CD4-positive, alpha-beta T cell (primary cell): ENCODE measurements around the gene BRD3OS. TPM values are rescaled to one million over a fixed set of nuclear protein-coding genes. Genes with fewer than 3 reads are reported as not detected.

Experiments used
- ATAC-seq: fragments of 200-7000 bp; cut with Tn5 transposase; one replicate; pipeline ENCODE4 v1.10.0; 2022; ENCODE audit warnings: mild to moderate bottlenecking; ENCODE audit not compliant: poor library complexity
- CTCF ChIA-PET: fragments of 350-600 bp; sonication (Branson Sonifier 250); formaldehyde crosslinking; loops from one replicate; lab custom pipeline; 2021; ENCODE audit warnings: antibody characterized with exemption, inconsistent platforms; lab: Charles Lee
- POLR2A ChIA-PET: fragments of 350-600 bp; sonication (Branson Sonifier 250); formaldehyde crosslinking; loops from one replicate; lab custom pipeline; 2021; ENCODE audit warnings: antibody characterized with exemption, inconsistent platforms; lab: Charles Lee
- DNase-seq, 14 experiments: peaks; one replicate each; pipeline ENCODE4 v3.0.0-alpha.2; 2013 to 2020; ENCODE audit warnings: mixed read lengths in 2 of 14
- H3K27ac ChIP-seq, 2 donors: one replicate each; pipeline versions ENCODE4 v1.5.1 to v1.7.0; 2013; ENCODE audit warnings: low read length in 2 of 2, low read depth in 1 of 2, mild to moderate bottlenecking in 1 of 2
- H3K27me3 ChIP-seq, 2 experiments: 1 replicate in 1 of 2; 2 replicates in 1 of 2; pipeline versions ENCODE4 v1.6.1 to v1.7.0; 2013; ENCODE audit warnings: low read length in 2 of 2, control low read depth in 1 of 2, mild to moderate bottlenecking in 1 of 2, moderate library complexity in 1 of 2; ENCODE audit not compliant: insufficient read depth in 2 of 2, control insufficient read depth in 1 of 2
- H3K36me3 ChIP-seq: one replicate; pipeline ENCODE4 v1.6.1; 2013; ENCODE audit warnings: low read length, control low read depth; ENCODE audit not compliant: insufficient read depth
- H3K4me1 ChIP-seq: one replicate; pipeline ENCODE4 v1.6.1; 2013; ENCODE audit warnings: low read length, control low read depth; ENCODE audit not compliant: insufficient read depth
- H3K4me3 ChIP-seq: one replicate; pipeline ENCODE4 v1.5.1; 2013; ENCODE audit warnings: mild to moderate bottlenecking, low read length, moderate library complexity
- H3K9me3 ChIP-seq, 2 experiments: 1 replicate in 1 of 2; 2 replicates in 1 of 2; pipeline versions ENCODE4 v1.6.1 to v1.7.0; 2013; ENCODE audit warnings: low read length in 2 of 2, mild to moderate bottlenecking in 2 of 2, control low read depth in 1 of 2, moderate library complexity in 1 of 2; ENCODE audit not compliant: control insufficient read depth in 1 of 2, insufficient read depth in 1 of 2
- H3K27ac Mint-ChIP-seq: one replicate; pipeline ENCODE4 v1.8.0; 2020; ENCODE audit warnings: mixed read lengths
- H3K27me3 Mint-ChIP-seq: one replicate; pipeline ENCODE4 v1.8.0; 2021; ENCODE audit warnings: mixed read lengths
- H3K36me3 Mint-ChIP-seq: one replicate; pipeline ENCODE4 v1.8.0; 2021; ENCODE audit warnings: low read depth, mixed read lengths
- H3K4me1 Mint-ChIP-seq: one replicate; pipeline ENCODE4 v1.8.0; 2021; ENCODE audit warnings: low read depth, mixed read lengths
- H3K4me3 Mint-ChIP-seq: one replicate; pipeline ENCODE4 v1.8.0; 2020; ENCODE audit warnings: mild to moderate bottlenecking, mixed read lengths
- H3K9me3 Mint-ChIP-seq: one replicate; pipeline ENCODE4 v1.8.0; 2020; ENCODE audit warnings: mixed read lengths
- CTCF ChIP-seq: fragments of 200-600 bp; IDR thresholded peaks from one replicate; pipeline ENCODE4 v1.8.0; 2022; ENCODE audit warnings: antibody characterized with exemption, mild to moderate bottlenecking
- intact Hi-C, 2 experiments: fragments of 100-400 bp; cut with DNase I in 1 of 2; cut with micrococcal nuclease in 1 of 2; formaldehyde crosslinking; loops; one replicate each; pipeline versions ENCODE4 v1.15.1 to v1.9.0; 2023 to 2025; cut with DNase I, micrococcal nuclease
- total RNA-seq, 174 experiments: library from RNA in 2 of 174; stranded (reverse) in 2 of 174; gene quantifications; one replicate each; pipeline ENCODE4 v1.2.3 and lab custom pipeline; 2021 to 2026

The BRD3OS gene
- total RNA-seq, 2 experiments from 2014 or later, result 4.0 to 4.9 TPM

GRCh38 chr9:133989625-133990365 lies 35.5 kb upstream of the BRD3OS start:
- no peak overlapping the region for H3K27ac ChIP-seq
- DNase-seq (no peak), ATAC-seq (no peak)
- no peak for TF ChIP-seq CTCF
- H3K4me3 ChIP-seq, result no peak overlapping the region
- peaks cover 29% of the 10 kb centered on the region for H3K4me1 ChIP-seq
- Mint-ChIP-seq H3K4me3 (peak overlapping the region; percentile 60), H3K27me3 (peaks cover 19% of the 10 kb centered on the region), H3K36me3 (no peaks in the 10 kb centered on the region), H3K4me1 (no peaks in the 10 kb centered on the region), H3K9me3 (no peaks in the 10 kb centered on the region), H3K27ac (no peak overlapping the region)
- H3K9me3 ChIP-seq, result no peaks in the 10 kb centered on the region
- peaks cover 6 to 7% of the 10 kb centered on the region in 2 experiments for H3K27me3 ChIP-seq
- POLR2A ChIA-PET, result no interaction called here
- intact Hi-C loops, result loop anchor here (5.0 to 10.0 kb wide), 2 partner anchors 455 to 457 kb away; partner anchors contain the start of gene ADAMTSL2 (in 2 of the 2)
- CTCF ChIA-PET, result no interaction called here
- no peaks in the 10 kb centered on the region for H3K36me3 ChIP-seq

GRCh38 chr9:133990366-133991213 lies 34.7 kb upstream of the BRD3OS start:
- Histone ChIP-seq H3K4me3 (no peak overlapping the region), H3K27me3 (peaks cover 6 to 7% of the 10 kb centered on the region in 2 experiments), H3K4me1 (peaks cover 29% of the 10 kb centered on the region), H3K9me3 (no peaks in the 10 kb centered on the region), H3K27ac (no peak overlapping the region), H3K36me3 (no peaks in the 10 kb centered on the region)
- intact Hi-C loops, result loop anchor here (5.0 to 10.0 kb wide), 2 partner anchors 456 to 458 kb away; partner anchors contain the start of gene ADAMTSL2 (in 2 of the 2)
- no peaks in the 10 kb centered on the region for H3K9me3 Mint-ChIP-seq
- ChIA-PET POLR2A (no interaction called here), CTCF (no interaction called here)
- no peak overlapping the region for H3K27ac Mint-ChIP-seq
- H3K4me3 Mint-ChIP-seq, result peak overlapping the region; percentile 69
- peaks cover 19% of the 10 kb centered on the region for H3K27me3 Mint-ChIP-seq
- no peaks in the 10 kb centered on the region for H3K4me1 Mint-ChIP-seq
- ATAC-seq (no peak), DNase-seq (no peak)
- TF ChIP-seq CTCF, result no peak
- H3K36me3 Mint-ChIP-seq, result no peaks in the 10 kb centered on the region

GRCh38 chr9:133991214-133991921 lies 33.9 kb upstream of the BRD3OS start:
- H3K36me3 ChIP-seq, result no peaks in the 10 kb centered on the region
- Mint-ChIP-seq H3K4me1 (no peaks in the 10 kb centered on the region), H3K4me3 (peak overlapping the region; percentile 69), H3K36me3 (no peaks in the 10 kb centered on the region), H3K27me3 (peaks cover 19% of the 10 kb centered on the region), H3K9me3 (no peaks in the 10 kb centered on the region), H3K27ac (no peak overlapping the region)
- ChIA-PET POLR2A (no interaction called here), CTCF (no interaction called here)
- intact Hi-C loops, result loop anchor here (5.0 to 10.0 kb wide), 2 partner anchors 457 to 459 kb away; partner anchors contain the start of gene ADAMTSL2 (in 2 of the 2)
- peak in 3 of 14 experiments; percentile 5 to 32 (median 24) for DNase-seq
- H3K4me1 ChIP-seq, result peaks cover 29% of the 10 kb centered on the region
- TF ChIP-seq CTCF, result no peak
- no peaks in the 10 kb centered on the region for H3K9me3 ChIP-seq
- H3K27me3 ChIP-seq, result peaks cover 6 to 7% of the 10 kb centered on the region in 2 experiments
- no peak overlapping the region for H3K27ac ChIP-seq
- H3K4me3 ChIP-seq, result peak overlapping the region; percentile 11
- ATAC-seq, result no peak
